Fibroblast of villous mesenchyme (primary cell): ENCODE data around the gene MAPK7. TPM values are rescaled to one million over a fixed set of nuclear protein-coding genes. Genes with fewer than 3 reads are reported as not detected.
"Not testable (repeated sequence)": the region's sequence is repeated elsewhere in the genome, so short reads cannot be mapped to it uniquely, and the experiment has no call there.

Experiments
- DNase-seq: peaks from one replicate; pipeline ENCODE4 v3.0.0-alpha.2; 2010; ENCODE audit warnings: low read depth
- H3K4me3 ChIP-seq: 2 replicates; pipeline ENCODE4 v1.5.1; 2011; ENCODE audit warnings: low read depth, mild to moderate bottlenecking, low read length
- CTCF ChIP-seq: IDR thresholded peaks from 2 replicates; pipeline ENCODE4 v1.5.1; 2012; ENCODE audit warnings: low read depth, mild to moderate bottlenecking, low read length; ENCODE audit not compliant: insufficient read depth
- total RNA-seq: library from RNA; depleted of rRNA; stranded (reverse); fragments of >200 nt; gene quantifications from 2 replicates; pipeline ENCODE4 v1.2.3, GENCODE V29; 2012

Gene MAPK7
- total RNA-seq, 1 donor = 14.7 TPM

- no peak for DNase-seq
- H3K4me3 ChIP-seq = no peak overlapping the region
Measured at GRCh38 chr17:19347323-19348080, 30.8 kb upstream of the MAPK7 start.

GRCh38 chr17:19348081-19348650 lies 30.1 kb upstream of the MAPK7 start:
- TF ChIP-seq CTCF = no peak
- no peak overlapping the region for H3K4me3 ChIP-seq
- DNase-seq = no peak

More at GRCh38 chr17:19347323-19348080, 30.8 kb upstream of the MAPK7 start:
- no peak for TF ChIP-seq CTCF

- no peak for DNase-seq
- no peak for TF ChIP-seq CTCF
- no peak overlapping the region for H3K4me3 ChIP-seq
Measured at GRCh38 chr17:19348806-19349205, 29.5 kb upstream of the MAPK7 start.

- not testable (repeated sequence) for H3K4me3 ChIP-seq, DNase-seq
Measured at GRCh38 chr17:19353401-19353800, 24.9 kb upstream of the MAPK7 start.

- DNase-seq = no peak
- no peak for TF ChIP-seq CTCF
- no peak overlapping the region for H3K4me3 ChIP-seq
Measured at GRCh38 chr17:19354748-19355147, 23.6 kb upstream of the MAPK7 start.

GRCh38 chr17:19357351-19357750 lies 20.9 kb upstream of the MAPK7 start:
- H3K4me3 ChIP-seq = no peak overlapping the region
- no peak for DNase-seq
- no peak for TF ChIP-seq CTCF

GRCh38 chr17:19357761-19358160 lies 20.5 kb upstream of the MAPK7 start:
- no peak for TF ChIP-seq CTCF
- no peak for DNase-seq
- no peak overlapping the region for H3K4me3 ChIP-seq
